Raji (cell line): ENCODE data around the gene CFAP20DC.

ENCODE experiments used
- POLR2A ChIP-seq: IDR thresholded peaks from 2 replicates; pipeline ENCODE4 v1.6.1; 2011; ENCODE audit warnings: low read depth, low read length, control low read depth; ENCODE audit not compliant: insufficient read depth

The CFAP20DC gene

GRCh38 chr3:58948018-58948417, 101.8 kb downstream of the CFAP20DC start:
- no peak for TF ChIP-seq POLR2A

DNA sequence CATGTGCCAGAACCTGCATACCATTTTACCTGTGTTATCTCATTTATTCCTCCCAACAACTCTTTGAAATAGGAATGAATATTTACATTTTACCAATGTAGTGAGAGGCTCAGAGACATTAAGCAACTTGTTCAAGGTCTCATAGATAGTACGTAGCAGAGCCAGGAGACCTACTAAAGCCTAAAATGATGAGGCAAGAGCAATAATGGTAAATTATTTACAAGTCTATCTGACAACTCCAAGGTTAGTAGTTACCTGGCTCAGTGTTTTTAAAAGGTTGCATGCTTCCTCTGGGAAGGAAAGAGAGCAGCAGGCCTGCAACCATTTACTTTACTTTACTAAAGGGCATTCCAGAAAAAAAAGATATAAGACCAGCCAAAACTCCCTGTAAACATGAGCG, 103.0 kb downstream of the CFAP20DC start:
- TF ChIP-seq POLR2A, result no peak

- no peak for TF ChIP-seq POLR2A
Observed at GRCh38 chr3:58938057-58938456, 111.8 kb downstream of the CFAP20DC start.

GRCh38 chr3:58924578-58924977, 125.2 kb downstream of the CFAP20DC start:
- no peak for TF ChIP-seq POLR2A

DNA sequence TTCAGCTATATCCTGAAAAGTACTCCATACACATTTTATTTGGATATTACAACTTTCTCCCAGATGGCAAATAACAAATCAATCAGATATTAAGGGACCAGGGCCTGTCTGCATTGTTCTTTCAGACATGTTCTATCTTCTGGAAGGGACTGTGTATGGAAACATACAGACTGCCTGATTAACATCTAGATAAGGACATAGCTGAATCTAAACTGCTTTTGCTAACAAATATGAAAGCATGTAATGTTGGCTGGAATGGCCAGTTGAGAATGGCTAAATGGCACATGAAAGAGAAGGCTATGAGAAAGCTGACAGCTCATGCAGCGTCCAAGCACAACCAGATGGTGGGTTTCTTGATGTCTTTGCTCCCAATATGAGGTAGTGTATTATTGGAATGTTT, 149.4 kb downstream of the CFAP20DC start:
- TF ChIP-seq POLR2A, result no peak

GRCh38 chr3:58899953-58900298, 149.9 kb downstream of the CFAP20DC start:
- no peak for TF ChIP-seq POLR2A

DNA sequence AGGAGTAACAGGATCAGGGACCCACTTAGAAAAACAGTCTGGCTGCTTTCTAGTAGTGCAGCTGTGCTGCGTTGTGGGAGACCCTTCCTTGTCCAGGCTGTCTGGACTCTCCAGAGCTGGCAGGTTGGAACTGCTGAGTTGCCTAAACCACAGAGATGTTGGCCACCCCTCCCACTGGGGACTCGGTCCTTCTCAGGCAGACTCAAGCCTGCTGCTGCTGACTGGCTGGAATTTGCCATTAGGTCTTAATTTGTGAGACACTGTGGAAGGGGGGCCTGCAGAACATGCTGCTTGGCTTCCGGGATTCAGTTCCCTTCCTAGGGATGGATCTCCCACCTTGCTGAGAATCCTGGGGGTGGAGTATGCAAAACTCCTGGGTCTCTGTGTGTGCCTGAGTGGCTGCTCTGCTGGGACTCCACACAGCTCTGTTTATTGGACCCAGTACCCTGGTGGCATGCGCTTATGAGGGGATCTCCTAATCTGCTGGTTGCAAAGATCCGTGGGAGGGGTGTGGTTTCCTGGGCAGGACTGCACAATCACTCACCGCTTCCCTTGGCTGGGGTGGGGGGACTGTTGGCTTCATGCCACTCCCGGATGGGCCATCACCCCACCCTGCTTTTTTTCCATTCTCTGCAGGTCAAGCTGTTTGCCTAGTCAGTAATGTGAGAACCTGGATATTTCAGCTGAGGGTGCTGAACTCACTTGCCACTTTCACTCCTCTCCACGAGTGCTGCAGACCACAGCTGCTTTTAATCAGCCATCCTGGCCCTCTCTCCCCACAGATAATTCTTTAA, 150.5 kb downstream of the CFAP20DC start:
- TF ChIP-seq POLR2A, result no peak

GRCh38 chr3:58898513-58898912, 151.3 kb downstream of the CFAP20DC start:
- no peak for TF ChIP-seq POLR2A

GRCh38 chr3:58897646-58898045, 152.2 kb downstream of the CFAP20DC start:
- no peak for TF ChIP-seq POLR2A

DNA sequence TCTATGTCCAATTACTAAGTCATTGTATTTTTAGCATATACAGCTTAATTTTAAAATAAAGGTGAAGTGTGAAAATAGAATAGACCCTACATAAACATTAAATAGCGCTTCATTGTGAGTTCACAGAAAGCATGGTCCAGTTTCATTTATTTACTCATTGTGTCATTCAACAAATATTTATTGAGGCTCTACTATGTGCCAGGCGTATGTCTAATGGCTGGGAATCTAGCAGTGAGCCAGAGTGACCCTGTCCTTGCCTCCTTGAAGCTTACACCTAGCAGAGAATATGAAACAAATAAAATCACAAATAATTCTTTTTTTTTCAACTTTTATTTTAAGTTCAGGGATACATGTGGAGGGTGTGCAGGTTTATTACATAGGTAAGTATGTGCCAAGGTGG, 161.7 kb downstream of the CFAP20DC start:
- TF ChIP-seq POLR2A, result no peak

- TF ChIP-seq POLR2A, result no peak
Observed at GRCh38 chr3:58884453-58884852, 165.4 kb downstream of the CFAP20DC start.

- no peak for TF ChIP-seq POLR2A
Observed at GRCh38 chr3:58880182-58880581, 169.6 kb downstream of the CFAP20DC start.

- TF ChIP-seq POLR2A, result no peak
Observed at GRCh38 chr3:58874795-58875194, 175.0 kb downstream of the CFAP20DC start.

DNA sequence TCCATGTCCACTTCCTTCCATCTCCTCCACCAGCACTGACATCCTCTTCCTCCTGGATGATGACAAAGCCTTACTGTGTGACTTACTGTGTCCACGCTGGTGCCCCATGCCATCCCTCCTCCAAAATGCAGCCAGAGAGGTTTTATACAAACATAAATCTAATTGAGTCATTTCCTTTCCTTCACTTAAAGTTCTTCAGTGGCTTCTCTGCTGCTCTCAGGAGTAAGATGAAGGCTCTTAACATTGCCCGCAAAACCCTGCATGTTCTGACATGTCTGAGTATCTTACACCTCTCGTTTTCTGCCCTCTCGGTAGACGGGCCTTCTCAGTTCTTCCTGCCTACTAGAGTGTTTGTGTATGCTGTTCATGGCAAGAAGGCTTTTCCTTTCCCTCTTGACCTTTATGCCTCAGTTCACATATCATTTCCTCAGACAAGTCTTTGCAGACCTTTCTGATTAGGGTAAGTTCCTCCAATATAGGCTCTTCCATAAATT, 175.5 kb downstream of the CFAP20DC start:
- no peak for TF ChIP-seq POLR2A

GRCh38 chr3:58868097-58868779, 181.6 kb downstream of the CFAP20DC start:
- no peak for TF ChIP-seq POLR2A

DNA sequence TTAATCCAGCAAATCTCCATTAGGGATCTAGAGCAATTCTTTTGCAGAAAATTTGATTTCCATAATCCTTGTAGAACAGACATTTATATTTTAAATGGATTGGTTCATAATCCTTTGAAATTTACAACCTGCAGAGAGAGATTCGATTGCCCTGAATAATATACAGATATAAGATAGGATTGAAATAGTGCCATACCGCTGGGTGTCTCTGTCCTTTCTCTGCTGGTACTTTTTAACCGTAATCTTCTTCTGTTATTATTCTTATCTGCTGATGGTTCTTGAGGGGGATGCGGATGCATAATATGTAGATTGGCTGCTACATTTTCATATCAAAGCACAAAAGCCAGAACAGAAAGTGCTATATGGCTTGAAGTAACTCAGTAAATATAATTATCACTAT, 182.2 kb downstream of the CFAP20DC start:
- TF ChIP-seq POLR2A, result no peak
